Left lung (tissue), 10 donors: ENCODE results near the gene CALN1. TPM values are rescaled to one million over a fixed set of nuclear protein-coding genes. Genes with fewer than 3 reads are reported as not detected.

Experiments
- ATAC-seq: fragments of 200-7000 bp; cut with Tn5 transposase; one replicate; pipeline ENCODE4 v1.9.1; 2020; ENCODE audit warnings: moderate library complexity
- DNase-seq, 4 donors: peaks; one replicate each; pipeline ENCODE4 v3.0.0-alpha.2; 2013 to 2020
- H3K27ac ChIP-seq, 2 donors: fragments of 200-600 bp; sonication (generic) in 1 of 2; one replicate each; pipeline versions ENCODE4 v1.5.0 to v1.8.0; 2020 to 2021
- H3K27me3 ChIP-seq, 2 donors: fragments of 200-600 bp; sonication (generic) in 1 of 2; one replicate each; pipeline versions ENCODE4 v1.5.0 to v1.8.0; 2020 to 2021
- H3K36me3 ChIP-seq, 2 donors: fragments of 200-600 bp; sonication (generic) in 1 of 2; one replicate each; pipeline versions ENCODE4 v1.5.0 to v1.8.0; 2020 to 2021
- H3K4me1 ChIP-seq, 2 donors: fragments of 200-600 bp; one replicate each; pipeline ENCODE4 v1.8.0; 2021
- H3K4me3 ChIP-seq, 2 donors: fragments of 200-600 bp; sonication (generic) in 1 of 2; one replicate each; pipeline versions ENCODE4 v1.5.0 to v1.8.0; 2020 to 2021; ENCODE audit warnings: mild to moderate bottlenecking in 1 of 2
- H3K9me3 ChIP-seq, 2 donors: fragments of 200-600 bp; sonication (generic) in 1 of 2; one replicate each; pipeline versions ENCODE4 v1.5.0 to v1.8.0; 2020 to 2021
- intact Hi-C, 2 donors: fragments of 100-400 bp; cut with DNase I; formaldehyde crosslinking; loops; one replicate each; pipeline versions ENCODE4 v1.11.2 to v1.14.2; 2022
- polyA plus RNA-seq, 6 donors: library from polyadenylated mRNA; unstranded; fragments of 120-200 nt; gene quantifications; one replicate each; pipeline ENCODE4 v1.2.1, GENCODE V29; 2013; ENCODE audit not compliant: insufficient read length in 6 of 6
- total RNA-seq, 2 donors: library from RNA; stranded (reverse); fragmentation: NEBNext Ultra II Directional; extraction: Animal tissue kit (Norgen Biotek cat#: 25700); gene quantifications; one replicate each; pipeline ENCODE4 v1.2.1, GENCODE V29; 2021
- TF ChIP-seq, protein P1 (sequence below), 2 donors: fragments of 200-600 bp; sonication (generic) in 1 of 2; IDR thresholded peaks; one replicate each; pipeline versions ENCODE4 v1.5.0 to v1.8.0; 2021; ENCODE audit warnings: antibody characterized with exemption in 2 of 2
- donor health status: DM: no; HTN: yes; CAD: no.
- donor health status: DM: no; HTN: no; CAD: no.

CALN1 gene
- total and polyA plus RNA-seq, 8 donors = 0.10 to 0.52 (median 0.26) TPM; not detected in 2

DNA sequence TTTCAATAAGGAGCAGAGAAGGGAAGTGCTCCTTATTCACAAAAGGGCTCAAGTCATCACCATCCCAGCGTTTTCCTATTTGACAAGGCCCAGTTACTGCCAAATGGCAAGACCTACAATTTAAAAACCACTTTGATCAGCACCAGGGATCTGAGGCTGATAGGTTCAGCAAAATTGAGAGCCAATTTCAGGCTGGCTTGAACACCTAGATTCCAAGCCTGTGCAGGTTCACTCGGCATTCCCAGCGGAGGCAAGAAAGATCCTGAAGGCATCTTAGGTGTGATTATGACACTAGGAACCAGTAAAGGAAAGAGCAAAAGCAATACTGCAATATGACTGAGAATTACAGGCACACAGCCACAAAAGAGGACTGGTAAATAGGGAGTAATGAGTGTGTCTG is 441.4 kb downstream of the CALN1 start:
- DNase-seq (no peak), ATAC-seq (no peak)
- Histone ChIP-seq H3K4me1 (no peaks in the 10 kb centered on the region), H3K9me3 (no peaks in the 10 kb centered on the region), H3K27ac (no peak overlapping the region), H3K36me3 (no peaks in the 10 kb centered on the region), H3K27me3 (no peaks in the 10 kb centered on the region), H3K4me3 (no peak overlapping the region)
- intact Hi-C loops = no loop called here
- TF ChIP-seq, protein P1, sequence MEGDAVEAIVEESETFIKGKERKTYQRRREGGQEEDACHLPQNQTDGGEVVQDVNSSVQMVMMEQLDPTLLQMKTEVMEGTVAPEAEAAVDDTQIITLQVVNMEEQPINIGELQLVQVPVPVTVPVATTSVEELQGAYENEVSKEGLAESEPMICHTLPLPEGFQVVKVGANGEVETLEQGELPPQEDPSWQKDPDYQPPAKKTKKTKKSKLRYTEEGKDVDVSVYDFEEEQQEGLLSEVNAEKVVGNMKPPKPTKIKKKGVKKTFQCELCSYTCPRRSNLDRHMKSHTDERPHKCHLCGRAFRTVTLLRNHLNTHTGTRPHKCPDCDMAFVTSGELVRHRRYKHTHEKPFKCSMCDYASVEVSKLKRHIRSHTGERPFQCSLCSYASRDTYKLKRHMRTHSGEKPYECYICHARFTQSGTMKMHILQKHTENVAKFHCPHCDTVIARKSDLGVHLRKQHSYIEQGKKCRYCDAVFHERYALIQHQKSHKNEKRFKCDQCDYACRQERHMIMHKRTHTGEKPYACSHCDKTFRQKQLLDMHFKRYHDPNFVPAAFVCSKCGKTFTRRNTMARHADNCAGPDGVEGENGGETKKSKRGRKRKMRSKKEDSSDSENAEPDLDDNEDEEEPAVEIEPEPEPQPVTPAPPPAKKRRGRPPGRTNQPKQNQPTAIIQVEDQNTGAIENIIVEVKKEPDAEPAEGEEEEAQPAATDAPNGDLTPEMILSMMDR (IDR thresholded peaks at IDR 0.05) = no peak

DNA sequence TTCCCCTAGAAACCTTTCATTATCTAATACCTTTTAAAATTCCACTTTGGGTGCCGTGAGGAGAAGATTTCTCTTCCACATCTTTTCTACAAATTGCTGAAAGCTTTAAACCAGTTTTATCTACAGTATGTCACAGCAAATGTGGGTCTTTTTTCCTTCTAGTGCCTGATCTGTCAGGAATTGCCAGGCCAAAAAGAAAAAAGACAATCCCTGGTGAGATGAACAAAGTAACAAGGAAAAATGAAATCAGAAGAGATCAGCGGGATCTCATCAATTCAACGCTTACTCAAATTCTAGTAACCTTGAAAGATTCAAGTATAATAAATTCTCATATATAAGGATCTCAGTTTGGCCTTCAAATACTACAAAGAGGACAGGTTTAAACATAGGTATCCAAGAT is 449.5 kb downstream of the CALN1 start:
- no peak for ATAC-seq
- intact Hi-C loops = no loop called here
- H3K36me3 ChIP-seq = no peaks in the 10 kb centered on the region
- H3K27ac ChIP-seq = no peak overlapping the region
- no peaks in the 10 kb centered on the region for H3K9me3 ChIP-seq
- no peak for DNase-seq
- no peak overlapping the region for H3K4me3 ChIP-seq
- no peaks in the 10 kb centered on the region for H3K27me3 ChIP-seq
- H3K4me1 ChIP-seq = no peaks in the 10 kb centered on the region
- TF ChIP-seq, protein P1 (IDR thresholded peaks at IDR 0.05) = no peak

DNA sequence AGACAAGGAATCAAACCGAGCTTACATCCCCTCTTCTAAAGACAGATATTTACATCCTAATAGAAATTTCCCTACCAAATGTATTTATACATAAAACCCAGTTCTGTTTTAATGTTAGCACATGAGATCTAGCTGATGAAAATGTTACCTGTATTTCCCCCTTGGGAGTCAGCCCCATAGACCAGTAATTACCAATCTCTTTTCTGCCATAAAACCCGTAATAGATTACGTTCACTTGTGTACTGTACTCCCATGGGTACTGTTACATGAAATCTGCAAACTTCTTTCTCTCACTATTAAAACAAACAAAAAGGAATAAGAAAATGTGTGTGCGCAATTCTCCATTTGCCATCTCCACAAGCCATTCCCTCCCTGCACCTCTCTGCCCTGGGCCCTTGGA is 450.9 kb downstream of the CALN1 start:
- ATAC-seq (no peak), DNase-seq (no peak)
- Histone ChIP-seq H3K27ac (no peak overlapping the region), H3K9me3 (no peaks in the 10 kb centered on the region), H3K4me1 (no peaks in the 10 kb centered on the region), H3K27me3 (no peaks in the 10 kb centered on the region), H3K4me3 (no peak overlapping the region), H3K36me3 (no peaks in the 10 kb centered on the region)
- TF ChIP-seq, protein P1 (IDR thresholded peaks at IDR 0.05) = no peak
- intact Hi-C loops = no loop called here

DNA sequence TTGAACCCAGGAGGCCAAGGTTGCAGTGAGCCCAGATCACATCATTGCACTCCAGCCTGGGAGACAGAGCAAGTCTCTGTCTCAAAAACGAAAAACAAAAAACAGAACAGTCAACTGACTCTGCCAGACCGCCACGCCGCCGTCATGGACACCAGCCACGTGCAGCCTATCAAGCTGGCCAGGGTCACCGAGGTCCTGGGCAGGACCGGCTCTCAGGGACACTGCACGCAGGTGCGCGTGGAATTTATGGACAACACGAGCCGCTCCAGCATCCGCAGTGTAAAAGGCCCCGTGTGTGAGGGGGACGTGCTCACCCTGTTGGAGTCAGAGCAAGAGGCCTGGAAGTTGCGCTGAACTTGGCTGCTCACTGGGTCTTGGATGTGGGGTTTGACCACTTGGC is 470.0 kb downstream of the CALN1 start:
- H3K9me3 ChIP-seq = no peaks in the 10 kb centered on the region
- no peak for DNase-seq

DNA sequence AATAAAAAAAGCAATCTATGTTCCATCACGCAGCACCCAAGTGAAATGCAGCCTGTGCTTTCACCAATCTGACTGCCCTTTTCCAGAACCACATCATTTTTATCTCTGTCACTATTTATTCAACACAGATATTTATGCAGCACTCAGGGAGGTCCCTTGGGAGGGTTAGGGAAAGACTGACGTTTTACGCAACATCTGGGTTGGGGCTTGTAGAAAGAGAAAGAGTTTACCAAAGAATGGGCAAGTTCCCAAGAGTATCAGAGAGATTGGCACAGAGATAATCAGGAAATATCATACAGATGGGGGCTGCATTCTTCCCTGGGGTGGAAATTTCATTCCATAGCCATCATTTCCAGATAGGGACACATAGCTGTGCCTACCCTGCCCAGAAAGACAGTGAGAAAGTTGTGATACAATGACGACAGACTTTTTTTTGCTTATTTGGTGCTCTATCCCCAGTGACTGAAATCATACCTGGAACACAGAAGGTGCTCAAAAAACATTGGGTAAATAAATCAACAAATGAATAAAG is 474.2 kb downstream of the CALN1 start:
- Histone ChIP-seq H3K27ac (no peak overlapping the region), H3K4me3 (no peak overlapping the region), H3K9me3 (peaks cover 0 to 5% of the 10 kb centered on the region in 2 donors), H3K27me3 (no peaks in the 10 kb centered on the region), H3K36me3 (no peaks in the 10 kb centered on the region), H3K4me1 (no peaks in the 10 kb centered on the region)
- ATAC-seq (no peak), DNase-seq (no peak)
- intact Hi-C loops = no loop called here
- TF ChIP-seq, protein P1 (IDR thresholded peaks at IDR 0.05) = no peak

More for the DNA sequence above, 470.0 kb downstream of the CALN1 start:
- Histone ChIP-seq H3K27me3 (no peaks in the 10 kb centered on the region), H3K4me3 (no peak overlapping the region), H3K36me3 (no peaks in the 10 kb centered on the region), H3K27ac (no peak overlapping the region), H3K4me1 (no peaks in the 10 kb centered on the region)
- ATAC-seq = no peak
- TF ChIP-seq, protein P1 (IDR thresholded peaks at IDR 0.05) = no peak
- intact Hi-C loops = no loop called here
